IMR-90 (cell line): ENCODE results near the gene IFIT5. TPM values are rescaled to one million over a fixed set of nuclear protein-coding genes. Genes with fewer than 3 reads are reported as not detected.

Experiments used
- ATAC-seq: fragments of 200-7000 bp; cut with Tn5 transposase; 2 replicates; pipeline ENCODE4 v1.9.1; 2020; ENCODE audit warnings: low read depth, mild to moderate bottlenecking, moderate library complexity
- BruUV-seq: library from RNA; stranded (reverse); fragments of 400-500 nt; replicated peaks from 2 replicates; lab custom pipeline; 2021; lab: Mats Ljungman, UMichigan
- CTCF ChIA-PET: fragments of 300-600 bp; formaldehyde crosslinking; extraction: SDS; loops from one replicate; lab custom pipeline; 2021; ENCODE audit warnings: antibody characterized with exemption; lab: Yijun Ruan, JAX
- POLR2A ChIA-PET: fragments of 300-600 bp; sonication (Branson Sonifier 250); formaldehyde crosslinking; loops from one replicate; lab custom pipeline; 2022; ENCODE audit warnings: antibody characterized with exemption; ENCODE audit not compliant: unreplicated experiment; lab: Charles Lee
- DNase-seq: peaks from one replicate; pipeline ENCODE4 v3.0.0; 2013
- H2AFZ ChIP-seq: replicated peaks from 2 replicates; pipeline ENCODE3; 2013; ENCODE audit warnings: low read length, mild to moderate bottlenecking; ENCODE audit not compliant: poor library complexity
- H2AK5ac ChIP-seq: 2 replicates; pipeline ENCODE4 v1.6.1; 2013; ENCODE audit warnings: low read depth, low read length, inconsistent platforms
- H2AK9ac ChIP-seq: replicated peaks from 2 replicates; pipeline ENCODE3; 2013; ENCODE audit warnings: mild to moderate bottlenecking, low read depth, low read length, moderate library complexity; ENCODE audit not compliant: poor library complexity
- H2BK120ac ChIP-seq: 2 replicates; pipeline ENCODE4 v1.6.1; 2013; ENCODE audit warnings: low read depth, low read length, inconsistent platforms
- H2BK15ac ChIP-seq: 3 replicates; pipeline ENCODE4 v1.6.1; 2013; ENCODE audit warnings: low read depth, low read length, inconsistent platforms
- H2BK20ac ChIP-seq: 2 replicates; pipeline ENCODE4 v1.6.1; 2013; ENCODE audit warnings: low read depth, mild to moderate bottlenecking, inconsistent platforms, low read length, moderate library complexity
- H2BK5ac ChIP-seq: 2 replicates; pipeline ENCODE4 v1.6.1; 2013; ENCODE audit warnings: mild to moderate bottlenecking, low read depth, low read length, inconsistent platforms; ENCODE audit not compliant: poor library complexity, severe bottlenecking
- H3K14ac ChIP-seq: replicated peaks from 2 replicates; pipeline ENCODE4 v1.6.1; 2013; ENCODE audit warnings: low read depth, low read length, inconsistent platforms
- H3K18ac ChIP-seq: 2 replicates; pipeline ENCODE4 v1.6.1; 2013; ENCODE audit warnings: low read depth, low read length, control low read depth
- H3K23ac ChIP-seq: 2 replicates; pipeline ENCODE4 v1.6.1; 2013; ENCODE audit warnings: low read depth, low read length, inconsistent platforms
- H3K27ac ChIP-seq: 2 replicates; pipeline ENCODE4 v1.5.1; 2013; ENCODE audit warnings: mild to moderate bottlenecking, control low read depth, low read length; ENCODE audit not compliant: insufficient read depth
- H3K27me3 ChIP-seq: 2 replicates; pipeline ENCODE4 v1.6.1; 2013; ENCODE audit warnings: low read length; ENCODE audit not compliant: control insufficient read depth, insufficient read depth
- H3K36me3 ChIP-seq: 2 replicates; pipeline ENCODE4 v1.6.1; 2013; ENCODE audit warnings: low read length, mixed read lengths; ENCODE audit not compliant: control insufficient read depth, insufficient read depth
- H3K4ac ChIP-seq: 2 replicates; pipeline ENCODE4 v1.6.1; 2013; ENCODE audit warnings: low read depth, low read length, inconsistent platforms
- H3K4me1 ChIP-seq: 2 replicates; pipeline ENCODE4 v1.6.1; 2013; ENCODE audit warnings: low read length, mixed read lengths; ENCODE audit not compliant: control insufficient read depth, insufficient read depth
- H3K4me2 ChIP-seq: 2 replicates; pipeline ENCODE4 v1.6.1; 2013; ENCODE audit warnings: low read depth, mild to moderate bottlenecking, control low read depth, low read length, moderate library complexity
- H3K4me3 ChIP-seq: 2 replicates; pipeline ENCODE4 v1.5.1; 2013; ENCODE audit warnings: low read depth, mild to moderate bottlenecking, control low read depth, low read length, moderate library complexity; ENCODE audit not compliant: insufficient read depth
- H3K56ac ChIP-seq: 2 replicates; pipeline ENCODE4 v1.6.1; 2013; ENCODE audit warnings: low read length, inconsistent platforms; ENCODE audit not compliant: insufficient read depth; ENCODE audit errors: extremely low read depth
- H3K79me1 ChIP-seq, 2 experiments: 2 replicates each; pipeline ENCODE4 v1.6.1; 2013; ENCODE audit warnings: low read length in 2 of 2, inconsistent platforms in 1 of 2, low read depth in 1 of 2
- H3K9ac ChIP-seq: 2 replicates; pipeline ENCODE4 v1.6.1; 2013; ENCODE audit warnings: low read depth, low read length, control low read depth
- H3K9me1 ChIP-seq: 2 replicates; pipeline ENCODE4 v1.6.1; 2013; ENCODE audit warnings: low read length, inconsistent platforms; ENCODE audit not compliant: insufficient read depth
- H3K9me3 ChIP-seq: 2 replicates; pipeline ENCODE4 v1.6.1; 2013; ENCODE audit warnings: low read length; ENCODE audit not compliant: control insufficient read depth, insufficient read depth
- H4K20me1 ChIP-seq: 2 replicates; pipeline ENCODE4 v1.6.1; 2013; ENCODE audit warnings: low read length, inconsistent platforms; ENCODE audit not compliant: insufficient read depth
- H4K5ac ChIP-seq: 2 replicates; pipeline ENCODE4 v1.6.1; 2013; ENCODE audit warnings: mild to moderate bottlenecking, low read depth, low read length, control low read depth
- H4K8ac ChIP-seq, 2 experiments: 2 replicates each; pipeline ENCODE4 v1.6.1; 2013; ENCODE audit warnings: low read depth in 2 of 2, low read length in 2 of 2, control low read depth in 1 of 2, inconsistent platforms in 1 of 2
- H4K91ac ChIP-seq: 2 replicates; pipeline ENCODE4 v1.6.1; 2013; ENCODE audit warnings: low read depth, low read length, inconsistent platforms; ENCODE audit not compliant: insufficient read depth
- BHLHE40 ChIP-seq: fragments of 150-350 bp; IDR thresholded peaks from 2 replicates; pipeline ENCODE4 v1.6.1; 2016; ENCODE audit warnings: mild to moderate bottlenecking, low read depth, low read length
- CEBPB ChIP-seq: IDR thresholded peaks from 2 replicates; pipeline ENCODE4 v1.6.1; 2012; ENCODE audit warnings: low read depth, low read length, improper control_type of control experiment
- CHD1 ChIP-seq: IDR thresholded peaks from 2 replicates; pipeline ENCODE4 v1.6.1; 2012; ENCODE audit warnings: low read depth, low read length, improper control_type of control experiment
- CTCF ChIP-seq: conservative IDR thresholded peaks from 2 replicates; pipeline ENCODE4 v1.5.1; 2012; ENCODE audit warnings: mild to moderate bottlenecking, low read depth, low read length, improper control_type of control experiment
- ELK1 ChIP-seq: fragments of 150-350 bp; IDR thresholded peaks from 2 replicates; pipeline ENCODE4 v1.6.1; 2016; ENCODE audit warnings: low read depth, mild to moderate bottlenecking, low read length, moderate library complexity, borderline replicate concordance
- FOS ChIP-seq: fragments of 150-350 bp; IDR thresholded peaks from 2 replicates; pipeline ENCODE4 v1.6.1; 2016; ENCODE audit warnings: low read depth, low read length
- MAFK ChIP-seq: IDR thresholded peaks from 2 replicates; pipeline ENCODE4 v1.6.1; 2012; ENCODE audit warnings: low read depth, low read length, improper control_type of control experiment
- MAZ ChIP-seq: IDR thresholded peaks from 2 replicates; pipeline ENCODE4 v1.6.1; 2012; ENCODE audit warnings: low read depth, mild to moderate bottlenecking, low read length, improper control_type of control experiment, moderate library complexity, borderline replicate concordance
- MXI1 ChIP-seq: IDR thresholded peaks from 2 replicates; pipeline ENCODE4 v1.6.1; 2012; ENCODE audit warnings: low read depth, mild to moderate bottlenecking, low read length, moderate library complexity, borderline replicate concordance
- NFE2L2 ChIP-seq: fragments of 150-350 bp; IDR thresholded peaks from 2 replicates; pipeline ENCODE4 v1.6.1; 2016; ENCODE audit warnings: low read depth, mild to moderate bottlenecking, low read length
- RAD21 ChIP-seq: IDR thresholded peaks from 2 replicates; pipeline ENCODE4 v1.6.1; 2012; ENCODE audit warnings: low read length, improper control_type of control experiment
- RCOR1 ChIP-seq: IDR thresholded peaks from 2 replicates; pipeline ENCODE4 v1.6.1; 2012; ENCODE audit warnings: mild to moderate bottlenecking, low read length, improper control_type of control experiment; ENCODE audit not compliant: insufficient replicate concordance
- RFX5 ChIP-seq: IDR thresholded peaks from 2 replicates; pipeline ENCODE4 v1.8.0; 2012; ENCODE audit warnings: low read depth, mild to moderate bottlenecking, low read length, moderate library complexity
- SMC3 ChIP-seq: fragments of 150-350 bp; IDR thresholded peaks from 2 replicates; pipeline ENCODE4 v1.6.1; 2016; ENCODE audit warnings: low read depth, mild to moderate bottlenecking, antibody characterized with exemption, low read length, moderate library complexity
- USF2 ChIP-seq: fragments of 150-350 bp; IDR thresholded peaks from 2 replicates; pipeline ENCODE4 v1.6.1; 2017; ENCODE audit warnings: mild to moderate bottlenecking, antibody characterized with exemption, low read length, low read depth
- WGBS, 2 experiments: methylation state at CpG; one replicate each; pipeline versions ENCODE4 v1.1.5 to v1.1.7; 2013; ENCODE audit warnings: missing lambda C conversion rate in 2 of 2; ENCODE audit not compliant: insufficient read length in 1 of 2; ENCODE audit errors: extremely low coverage in 2 of 2; 5-methylcytosine and 5-hydroxymethylcytosine counted together
- dilution Hi-C: fragments of 300-500 bp; cut with HindIII; formaldehyde crosslinking; loops from one replicate; pipeline ENCODE4 v1.14.3; 2018; ENCODE audit warnings: low sequenced_read_pairs; ENCODE audit not compliant: unreplicated experiment
- in situ Hi-C: fragments of 300-500 bp; cut with MboI; formaldehyde crosslinking; loops from 3 replicates; pipeline ENCODE4 v1.14.3; 2019; ENCODE audit warnings: low sequenced_read_pairs, inconsistent platforms, mixed read lengths
- intact Hi-C: fragments of 100-400 bp; cut with micrococcal nuclease; formaldehyde crosslinking; loops from 2 replicates; pipeline ENCODE4 v1.10.0; 2022
- polyA plus RNA-seq, 3 experiments: library from polyadenylated mRNA; depleted of rRNA; stranded (reverse); fragments of >200 nt; gene quantifications; 2 replicates each; pipeline ENCODE4 v1.2.3, GENCODE V29; 2012; ENCODE audit warnings: low replicate concordance in 1 of 3
- total RNA-seq: library from RNA; depleted of rRNA; stranded (reverse); fragments of >200 nt; gene quantifications from 2 replicates; pipeline ENCODE4 v1.2.3, GENCODE V29; 2012

The IFIT5 gene
- total and polyA plus RNA-seq, 2 of the 4 experiments (the other 2 are of a cell fraction), result 5.2 to 18.1 TPM

GRCh38 chr10:89390476-89391225 lies 23.7 kb upstream of the IFIT5 start:
- Histone ChIP-seq H3K4me1 (no peaks in the 10 kb centered on the region; the same call in 1 of the 2 replicates), H2BK20ac (no peak overlapping the region), H4K8ac (no peak overlapping the region), H3K4me2 (no peak overlapping the region), H3K27me3 (no peaks in the 10 kb centered on the region), H4K91ac (no peak overlapping the region), H3K9ac (no peak overlapping the region), H3K36me3 (no peaks in the 10 kb centered on the region), H2BK5ac (no peak overlapping the region), H2AFZ (no peak overlapping the region), H3K79me1 (peaks cover 0 to 3% of the 10 kb centered on the region in 2 experiments; a peak in 1 of 4 replicates), H2AK9ac (no peak overlapping the region), H2BK15ac (no peak overlapping the region), H3K14ac (no peak overlapping the region), H3K23ac (no peak overlapping the region), H3K4me3 (no peak overlapping the region), H3K4ac (no peak overlapping the region), H3K18ac (no peak overlapping the region), H4K5ac (no peak overlapping the region), H2BK120ac (no peak overlapping the region), H3K56ac (no peak overlapping the region), H2AK5ac (no peak overlapping the region), H3K9me3 (no peaks in the 10 kb centered on the region), H4K20me1 (peaks cover 3% of the 10 kb centered on the region; the same call in 1 of the 2 replicates), H3K27ac (no peak overlapping the region), H3K9me1 (no peaks in the 10 kb centered on the region)
- peak; percentile 36 for DNase-seq
- in situ Hi-C loops (no loop called here), dilution Hi-C loops (no loop called here), intact Hi-C loops (no loop called here)
- ChIA-PET CTCF (no interaction called here), POLR2A (no interaction called here)
- BruUV-seq, result no TSS peak
- 96% methylated on average over 4 of the region's 5 CpGs; no CpG with 5 or more reads in 1 of the 2 experiments for WGBS, 2 experiments
- ATAC-seq, result no peak
- TF ChIP-seq CTCF, result no peak
- no peak for TF ChIP-seq RAD21
- TF ChIP-seq FOS, result no peak
- no peak for TF ChIP-seq ELK1
- TF ChIP-seq USF2, result no peak
- no peak for TF ChIP-seq CEBPB
- no peak for TF ChIP-seq NFE2L2
- no peak for TF ChIP-seq CHD1
- TF ChIP-seq MAZ, result no peak
- TF ChIP-seq SMC3, result no peak
- no peak for TF ChIP-seq RCOR1
- no peak for TF ChIP-seq MAFK
- TF ChIP-seq RFX5, result no peak
- TF ChIP-seq MXI1, result no peak
- TF ChIP-seq BHLHE40, result no peak
